HepG2 (cell line): ENCODE measurements around the gene PRSS53. TPM values are rescaled to one million over a fixed set of nuclear protein-coding genes. Genes with fewer than 3 reads are reported as not detected.

Experiments used
- MED1 ChIP-seq: sonication (generic); formaldehyde crosslinking; IDR thresholded peaks from 2 replicates; pipeline ENCODE4 v1.4.0; 2020; ENCODE audit warnings: missing genetic modification reagents
- MNT ChIP-seq: fragments of 450-650 bp; IDR thresholded peaks from 2 replicates; pipeline ENCODE4 v1.6.1; 2016
- PCBP1 ChIP-seq: fragments of 200-400 bp; formaldehyde crosslinking; IDR thresholded peaks from 2 replicates; pipeline ENCODE4 v1.6.1; 2017; ENCODE audit warnings: mild to moderate bottlenecking, low read depth, low read length, borderline replicate concordance
- SRY ChIP-seq: sonication (generic); formaldehyde crosslinking; IDR thresholded peaks from 2 replicates; pipeline ENCODE4 v1.8.0; 2022; ENCODE audit warnings: mild to moderate bottlenecking, missing genetic modification reagents
- THAP9 ChIP-seq: sonication (generic); formaldehyde crosslinking; IDR thresholded peaks from 2 replicates; pipeline ENCODE4; 2020; ENCODE audit warnings: missing genetic modification reagents, mild to moderate bottlenecking, borderline replicate concordance
- ZNF317 ChIP-seq: sonication (generic); formaldehyde crosslinking; IDR thresholded peaks from 2 replicates; pipeline ENCODE4 v1.5.0; 2020; ENCODE audit warnings: mild to moderate bottlenecking, missing genetic modification reagents
- ZNF318 ChIP-seq: sonication (generic); formaldehyde crosslinking; IDR thresholded peaks from 2 replicates; pipeline ENCODE4 v1.4.0; 2020; ENCODE audit warnings: mild to moderate bottlenecking, missing genetic modification reagents
- ZNF547 ChIP-seq: sonication (generic); formaldehyde crosslinking; IDR thresholded peaks from 2 replicates; pipeline ENCODE4 v1.5.1; 2020; ENCODE audit warnings: mild to moderate bottlenecking, missing genetic modification reagents
- polyA plus RNA-seq, 8 experiments: library from polyadenylated mRNA; depleted of rRNA in 3 of 8; stranded (reverse) in 7 of 8; unstranded in 1 of 8; fragments of >200 nt; fragmentation: Illumina TruSeq in 4 of 8; extraction: Trizol in 4 of 8; gene quantifications; 2 replicates each; pipeline versions ENCODE4 v1.2.1 to v1.2.3, GENCODE V29; 2011 to 2016; ENCODE audit warnings: low read depth in 4 of 8, missing spikeins in 1 of 8, mixed read lengths in 1 of 8; ENCODE audit not compliant: insufficient read depth in 1 of 8
- total RNA-seq, 5 experiments: library from RNA; depleted of rRNA; stranded (reverse); fragments of >200 nt; fragmentation: Illumina TruSeq; extraction: Trizol; gene quantifications; 2 replicates each; pipeline ENCODE4 v1.2.3, GENCODE V29; 2016; ENCODE audit warnings: low read depth in 1 of 5

PRSS53 gene
- total and polyA plus RNA-seq, 2 of the 13 experiments (the other 11 are each of a cell fraction or from before 2014, with no cell fraction given) = 2.2 to 7.4 TPM

GRCh38 chr16:31109622-31110021 lies 20.9 kb upstream of the PRSS53 start (continued):
- TF ChIP-seq ZNF547 (no peak), PCBP1 (no peak), ZNF318 (CRISPR knock-in tag) (no peak), ZNF317 (CRISPR knock-in tag) (no peak), MNT (no peak), THAP9 (CRISPR knock-in tag) (peak; percentile 13; the same call in 1 of the 2 replicates), MED1 (no peak), SRY (CRISPR knock-in tag) (0 out of 2 replicates have a peak, but pooled peaks have one; percentile 22)
